HG03575 (cell line): ENCODE results near the gene LAPTM5.
"Not testable (repeated sequence)": the region's sequence is repeated elsewhere in the genome, so short reads cannot be mapped to it uniquely, and the experiment has no call there.

ENCODE experiments used
- ATAC-seq: cut with Tn5 transposase; IDR thresholded peaks from one replicate; pipeline ENCODE4 v1.9.1; 2021; ENCODE audit not compliant: unreplicated experiment, insufficient number of reproducible peaks, low FRiP score; ENCODE audit errors: extremely low read depth

LAPTM5 gene

DNA sequence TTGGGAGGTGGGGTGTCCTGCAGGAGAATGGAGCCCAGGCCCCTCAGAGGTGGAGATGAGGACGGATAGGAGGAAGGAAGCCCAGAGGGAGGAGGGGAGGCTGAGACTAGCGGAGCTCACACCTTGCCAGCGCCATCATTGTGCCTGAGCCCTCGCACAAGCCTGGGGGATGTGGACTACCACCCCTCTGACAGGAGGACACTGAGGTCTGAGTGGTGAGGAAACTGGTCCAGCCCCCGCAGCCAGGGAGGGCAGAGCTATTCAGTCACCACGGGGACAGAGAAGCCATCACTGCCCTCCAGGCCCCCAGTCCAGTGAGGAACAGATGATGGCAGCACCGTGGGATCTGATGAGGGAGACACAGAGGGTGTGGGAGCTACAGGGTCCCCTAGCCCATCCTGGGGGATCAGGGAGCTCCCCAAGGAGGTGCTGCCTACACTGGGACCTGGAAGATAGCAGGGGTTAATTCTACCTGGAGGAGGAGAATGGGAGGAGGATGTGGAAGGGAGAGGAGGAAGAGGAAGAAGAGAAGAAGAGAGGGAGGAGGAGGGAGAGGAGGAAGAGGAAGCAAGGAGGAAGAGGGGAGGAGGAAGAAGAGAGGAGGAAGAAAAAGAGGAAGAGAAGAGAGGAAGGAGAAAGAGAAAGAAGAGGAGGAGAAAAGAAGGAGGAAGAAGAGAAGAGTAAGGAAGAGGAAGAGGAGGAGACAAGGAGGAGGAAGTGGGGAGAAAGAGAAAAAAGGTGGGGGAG is 65.2 kb downstream of the LAPTM5 start:
- ATAC-seq, result no peak

DNA sequence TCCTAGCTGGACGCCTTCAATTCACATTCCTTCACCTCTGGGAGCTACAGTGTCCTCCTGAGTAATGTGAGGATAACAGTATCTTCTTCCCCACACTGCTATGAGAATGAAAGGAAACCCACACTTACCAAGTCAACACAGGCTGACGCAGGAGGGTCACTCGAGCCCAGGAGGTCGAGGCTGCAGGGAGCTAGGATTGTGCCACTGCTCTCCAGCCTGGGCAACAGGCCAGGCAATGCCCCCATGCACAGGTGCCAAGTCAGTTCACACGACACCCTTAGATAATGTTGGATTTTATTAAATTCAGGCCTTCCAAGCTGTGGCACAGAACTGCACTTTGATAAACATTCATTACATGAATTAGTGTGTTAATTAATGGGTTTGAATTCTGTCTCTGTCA is 66.1 kb downstream of the LAPTM5 start:
- no peak for ATAC-seq

DNA sequence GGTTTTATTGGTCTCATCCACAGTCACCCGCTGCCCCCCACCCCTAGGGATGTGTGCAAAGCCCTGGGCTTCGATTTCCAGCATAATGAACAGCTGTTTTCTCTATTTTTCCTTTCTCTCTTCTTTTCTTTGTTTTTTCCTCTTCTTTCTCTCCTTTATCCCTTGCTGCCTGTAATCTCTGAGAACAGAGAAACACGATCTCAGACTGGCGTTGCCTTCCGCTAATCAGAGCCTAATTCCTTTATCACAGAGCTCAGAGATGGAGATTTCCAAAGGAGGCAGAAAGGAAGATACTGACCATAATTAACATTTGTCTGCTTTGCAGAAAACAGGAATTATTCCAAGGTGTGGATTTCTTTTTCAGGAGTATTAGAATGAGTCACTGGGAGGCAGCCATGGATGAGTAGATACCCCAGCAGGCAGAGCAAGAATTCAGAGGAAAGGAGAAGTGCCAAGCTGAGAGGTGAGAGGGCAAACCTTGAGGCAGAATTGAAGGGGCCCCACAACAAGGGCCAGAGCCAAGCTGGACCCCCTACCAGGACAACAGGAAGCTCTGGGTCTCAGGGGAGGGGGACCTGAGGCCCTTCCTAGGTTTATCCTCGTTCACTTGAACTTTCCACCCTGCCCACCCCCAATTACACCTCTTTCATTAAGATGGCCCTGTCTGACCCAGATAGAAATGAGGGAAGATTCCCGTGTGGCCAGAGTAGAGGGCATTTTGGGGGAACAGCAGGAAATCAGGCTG is 67.5 kb downstream of the LAPTM5 start:
- ATAC-seq, result no peak

DNA sequence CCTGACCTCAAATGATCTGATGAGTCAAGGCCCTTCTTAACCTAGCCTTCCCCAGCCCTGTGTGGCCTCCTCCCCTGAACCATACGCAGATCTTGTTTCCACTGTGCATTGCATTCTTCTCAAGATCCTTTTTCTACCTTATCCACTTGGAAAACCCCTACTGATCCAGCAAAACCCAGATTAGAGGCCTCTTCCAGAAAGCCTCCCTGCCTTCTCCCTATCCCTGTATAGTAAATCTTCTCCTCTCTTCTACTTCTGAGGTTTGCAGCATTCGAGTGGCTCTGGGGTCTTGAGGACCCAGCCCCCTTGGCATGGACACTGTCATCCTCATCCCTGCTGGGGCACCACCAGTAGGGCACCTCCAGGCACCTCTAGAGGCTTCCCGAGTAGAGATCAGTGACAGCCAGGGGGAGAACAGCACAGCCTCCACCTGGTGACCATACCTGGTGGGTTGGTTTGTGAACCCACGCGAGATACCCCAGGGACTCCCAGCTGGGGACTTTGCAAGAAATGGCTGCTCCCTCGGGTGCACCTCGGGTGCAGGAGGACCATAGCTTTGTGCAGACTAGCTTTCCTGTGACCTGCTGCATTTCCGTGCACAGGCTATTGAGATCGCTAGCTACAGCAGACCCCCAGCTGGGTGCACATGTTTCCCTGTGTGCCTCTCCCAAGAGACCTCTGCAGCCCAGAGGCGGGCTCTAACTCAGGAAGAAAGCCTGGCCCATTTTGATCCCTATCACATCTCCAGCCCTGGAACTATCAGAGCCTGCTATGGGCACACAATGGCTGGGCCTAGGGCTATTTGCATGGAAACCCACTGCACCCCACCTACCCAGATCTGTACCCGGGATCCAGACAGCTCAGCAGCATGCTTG is 68.4 kb downstream of the LAPTM5 start:
- no peak for ATAC-seq

DNA sequence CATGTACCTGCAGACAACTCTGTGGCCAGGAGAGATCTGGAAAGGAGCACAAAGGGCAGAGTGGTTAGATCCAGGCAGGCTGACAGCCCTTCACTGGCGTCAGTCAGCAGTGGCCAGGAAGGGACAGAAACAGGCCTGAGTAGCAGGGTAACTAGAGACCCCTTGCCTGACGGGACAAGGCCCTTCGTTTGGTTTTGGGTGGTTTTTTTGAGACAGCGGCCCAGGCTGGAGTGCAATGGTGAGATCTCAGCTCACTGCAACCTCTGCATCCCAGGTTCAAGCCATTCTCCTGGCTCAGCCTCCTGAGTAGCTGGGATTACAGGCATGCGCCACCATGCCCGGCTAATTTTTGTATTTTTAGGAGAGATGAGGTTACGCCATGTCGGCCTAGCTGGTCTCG is 69.1 kb downstream of the LAPTM5 start:
- ATAC-seq, result not testable (repeated sequence)

DNA sequence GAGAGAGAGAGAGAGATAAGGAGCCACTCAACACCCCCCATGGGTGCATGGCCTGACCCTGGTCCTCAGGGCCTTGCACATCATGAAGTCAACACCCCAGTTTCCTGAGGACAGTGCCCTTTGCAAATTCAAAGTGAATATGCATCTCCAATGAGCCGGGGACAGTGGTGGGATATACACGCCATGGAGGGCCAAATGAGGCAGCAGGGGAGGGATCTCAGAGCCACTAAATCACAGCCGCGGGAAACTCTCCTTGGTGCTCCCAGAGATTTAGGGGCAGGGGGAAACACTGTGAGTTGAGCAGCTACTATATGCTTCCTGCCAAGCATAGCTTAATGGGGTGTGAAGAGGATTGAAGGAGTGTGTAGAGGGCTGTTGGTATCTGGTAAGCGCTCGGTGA is 69.7 kb downstream of the LAPTM5 start:
- no peak for ATAC-seq

DNA sequence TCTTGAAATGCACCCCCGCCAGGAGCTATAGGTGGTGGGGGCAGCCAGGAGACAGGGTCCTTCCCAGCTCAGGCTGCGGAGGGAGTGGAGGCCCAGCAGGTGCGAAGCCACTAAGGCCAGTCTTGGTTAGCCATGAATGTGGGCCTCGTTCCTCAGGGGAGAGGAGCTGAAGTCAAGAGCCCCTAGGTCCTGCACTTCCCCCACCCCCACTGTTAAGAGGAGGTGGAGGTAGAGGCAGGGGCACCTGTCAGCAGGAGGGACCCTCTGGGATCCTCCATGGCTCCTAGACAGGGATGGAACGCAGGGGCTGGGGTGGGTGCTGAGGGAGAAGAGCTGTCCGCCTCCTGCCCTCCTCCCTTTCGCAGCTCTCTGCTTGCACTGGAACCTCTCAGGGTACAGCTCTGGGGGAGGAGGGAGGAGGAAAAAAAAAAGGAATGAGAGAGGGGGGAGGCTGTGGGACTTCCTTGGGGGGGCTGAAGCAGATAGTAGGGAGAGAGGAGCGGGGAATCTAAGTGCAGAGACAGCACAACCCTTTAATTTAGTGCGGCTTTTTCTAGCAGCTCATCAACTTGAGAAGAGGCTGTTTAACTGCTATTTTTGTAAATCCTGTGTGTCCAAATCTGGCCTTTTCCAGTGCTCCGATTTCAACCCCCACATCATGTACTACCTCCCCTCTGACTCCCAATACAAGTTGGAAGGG is 71.2 kb downstream of the LAPTM5 start:
- ATAC-seq, result no peak

DNA sequence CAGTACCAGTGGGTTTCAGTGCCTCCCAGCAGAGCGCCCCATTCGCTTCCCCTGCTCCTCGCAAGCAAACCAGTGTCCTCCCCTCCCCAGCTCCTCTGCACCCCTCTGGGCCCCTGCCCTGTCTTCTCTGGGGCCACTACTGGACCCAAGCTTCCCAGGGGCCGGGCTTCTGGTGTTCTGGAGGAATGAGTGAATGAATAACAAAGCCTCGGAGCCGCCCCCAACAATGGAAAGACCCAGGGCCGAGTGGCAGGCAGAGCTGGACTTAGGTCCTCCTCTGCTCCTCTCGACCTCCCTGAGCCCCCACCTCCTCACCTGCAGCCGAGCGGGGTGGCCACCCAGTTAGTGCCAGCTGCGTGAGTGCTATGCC is 71.8 kb downstream of the LAPTM5 start:
- ATAC-seq, result no peak

DNA sequence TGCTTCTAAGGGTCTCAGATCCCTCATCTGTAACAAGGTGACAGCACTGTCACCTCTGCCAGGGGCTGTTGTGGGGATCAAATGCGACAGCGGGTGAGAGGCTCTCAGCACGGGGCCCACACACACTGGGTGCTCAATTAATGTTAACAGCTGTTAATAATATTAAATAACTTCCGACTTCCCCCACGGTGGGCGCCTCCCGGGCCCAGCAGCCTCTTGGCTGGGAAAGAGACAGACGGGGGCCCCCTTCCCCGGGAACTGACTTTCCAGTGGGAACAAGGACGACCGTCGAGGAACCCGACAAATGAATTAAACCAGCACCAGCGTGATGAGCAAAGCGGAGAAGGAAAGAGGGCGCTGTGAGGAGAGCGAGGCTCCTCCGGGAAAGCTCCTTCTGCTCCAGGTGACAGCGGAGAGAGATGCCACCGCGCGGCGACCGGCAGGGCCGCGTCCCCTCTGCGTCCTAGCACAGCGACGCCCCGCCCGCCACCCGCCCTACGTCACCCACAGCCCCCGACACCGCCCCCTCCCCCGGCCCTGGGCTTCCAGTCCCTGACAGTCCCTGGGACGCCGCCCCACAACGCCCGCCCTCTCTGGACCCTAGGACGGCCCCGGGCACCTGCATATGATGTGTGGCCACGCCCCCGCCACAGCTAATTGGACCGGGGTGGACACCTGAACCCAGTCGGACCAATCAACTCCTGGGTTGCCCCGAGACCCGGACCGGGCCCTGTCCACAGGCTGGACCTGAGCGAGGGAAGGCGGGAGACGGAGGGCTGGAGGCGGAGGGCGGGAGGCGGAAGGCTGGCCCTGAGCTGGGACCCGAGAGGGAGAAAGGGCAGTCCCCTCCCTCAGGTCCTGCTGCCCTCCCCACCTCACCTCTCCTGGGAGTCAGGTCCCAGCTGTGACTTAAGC is 72.4 kb downstream of the LAPTM5 start:
- no peak for ATAC-seq

DNA sequence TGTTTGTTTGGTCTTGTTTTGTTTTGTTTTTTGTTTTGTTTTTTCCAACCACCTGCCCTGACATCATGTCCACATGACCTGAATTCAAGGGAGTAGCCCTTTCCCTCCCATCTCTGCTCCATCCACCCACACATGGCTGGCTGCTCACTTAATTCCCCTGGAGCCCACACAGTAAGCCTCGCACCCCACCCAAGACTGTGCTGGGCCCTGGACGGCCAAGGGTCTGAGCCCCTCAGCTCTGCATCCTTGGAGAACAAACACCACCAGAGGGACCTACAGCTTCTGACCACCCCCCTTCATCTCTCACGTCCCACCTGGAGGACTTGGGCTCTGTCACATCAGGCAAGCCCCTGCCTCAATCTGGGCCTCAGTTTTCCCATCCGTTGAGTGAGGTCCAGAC is 73.3 kb downstream of the LAPTM5 start:
- ATAC-seq, result no peak

DNA sequence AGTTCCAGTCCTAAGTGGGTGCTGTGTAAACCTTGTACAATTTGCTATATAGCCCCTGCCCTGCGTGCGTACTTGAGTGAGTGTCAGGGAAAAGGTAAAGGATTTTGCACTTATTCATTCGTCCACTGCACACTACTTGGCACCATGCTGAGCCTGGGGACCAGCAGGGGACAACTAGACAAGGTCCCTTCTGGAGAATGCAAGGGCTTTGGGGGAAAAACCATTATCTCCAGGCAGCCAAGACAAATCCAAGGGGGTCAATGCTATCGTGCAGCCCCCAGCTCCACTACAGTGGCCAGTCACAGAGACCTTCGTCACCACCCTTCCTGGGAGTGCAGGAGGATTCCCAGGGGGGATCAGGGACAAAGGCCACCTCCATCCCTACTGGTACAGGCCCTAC is 73.9 kb downstream of the LAPTM5 start:
- ATAC-seq, result no peak
